Activated CD4-positive, alpha-beta T cell treated with anti-CD3 and anti-CD28 coated beads, Interleukin-2, amount 50 U/mL, for 16 hours (primary cell): ENCODE results near the gene ASCL5.

Experiments
- DNase-seq: peaks from one replicate; pipeline ENCODE4 v3.0.0-alpha.2; 2020

Gene ASCL5

DNA sequence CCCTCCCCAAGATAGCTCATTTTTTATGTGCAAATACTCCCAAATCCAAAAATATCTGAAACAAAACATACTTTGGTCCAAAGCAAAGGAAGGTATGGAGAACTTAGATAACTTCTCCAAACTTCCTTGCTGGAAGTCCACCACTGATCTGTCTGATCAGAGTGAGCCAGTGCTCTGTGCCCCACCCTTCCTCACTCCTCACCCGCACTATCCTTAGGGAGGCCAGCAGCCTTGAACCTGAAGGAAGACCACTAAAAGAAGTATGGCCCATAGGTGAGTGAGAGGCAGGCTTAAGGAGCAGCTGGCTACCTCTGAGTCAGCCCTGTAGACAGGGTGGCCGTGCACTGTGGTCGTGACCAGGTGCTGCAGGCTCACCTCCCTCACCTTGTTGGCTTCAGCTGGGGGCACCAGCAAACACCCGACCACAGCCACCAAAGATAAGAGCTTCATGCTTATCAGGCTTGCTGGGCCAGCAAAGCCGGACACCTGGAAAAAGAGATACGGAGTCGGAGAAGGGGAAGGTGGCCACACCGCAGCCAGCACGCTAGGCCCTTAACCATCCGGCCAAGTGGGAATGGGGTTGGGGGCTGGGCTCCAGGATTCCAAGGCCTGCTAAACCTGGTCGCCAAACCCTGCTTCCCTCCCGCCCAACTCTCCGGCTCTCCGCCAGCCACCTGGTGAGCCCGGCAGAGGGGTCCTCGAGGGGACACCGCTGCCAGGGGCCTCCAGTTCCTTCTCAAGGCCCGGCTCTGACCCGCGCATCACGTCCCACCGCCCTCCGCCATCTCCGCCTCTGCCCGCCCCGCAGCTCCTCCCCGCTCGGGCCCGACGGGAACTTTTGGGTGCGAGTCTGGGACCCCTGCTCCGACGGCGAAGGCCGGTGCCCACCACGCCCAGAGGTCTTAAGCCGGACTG lies 26.7 kb upstream of the ASCL5 start:
- DNase-seq: no peak

DNA sequence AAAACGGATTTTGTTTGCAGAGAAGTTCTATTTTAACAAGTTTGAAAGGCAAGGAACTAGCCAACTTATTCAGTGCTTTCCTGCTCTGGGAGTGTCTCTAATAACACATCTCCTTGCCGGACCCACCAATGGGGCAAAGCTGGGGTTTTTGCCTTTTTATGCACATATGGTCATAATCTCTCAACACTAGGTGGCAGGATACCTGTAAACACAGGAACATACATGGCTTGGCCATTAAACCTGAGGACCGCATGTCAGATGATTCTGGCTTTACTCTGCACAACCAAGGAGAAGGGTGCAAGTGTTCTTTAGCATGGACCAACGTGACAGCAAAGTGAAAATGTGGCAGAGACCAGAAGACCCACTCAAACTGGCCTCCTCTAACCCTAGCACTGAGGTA lies 22.4 kb upstream of the ASCL5 start:
- peak; percentile 40 for DNase-seq

DNA sequence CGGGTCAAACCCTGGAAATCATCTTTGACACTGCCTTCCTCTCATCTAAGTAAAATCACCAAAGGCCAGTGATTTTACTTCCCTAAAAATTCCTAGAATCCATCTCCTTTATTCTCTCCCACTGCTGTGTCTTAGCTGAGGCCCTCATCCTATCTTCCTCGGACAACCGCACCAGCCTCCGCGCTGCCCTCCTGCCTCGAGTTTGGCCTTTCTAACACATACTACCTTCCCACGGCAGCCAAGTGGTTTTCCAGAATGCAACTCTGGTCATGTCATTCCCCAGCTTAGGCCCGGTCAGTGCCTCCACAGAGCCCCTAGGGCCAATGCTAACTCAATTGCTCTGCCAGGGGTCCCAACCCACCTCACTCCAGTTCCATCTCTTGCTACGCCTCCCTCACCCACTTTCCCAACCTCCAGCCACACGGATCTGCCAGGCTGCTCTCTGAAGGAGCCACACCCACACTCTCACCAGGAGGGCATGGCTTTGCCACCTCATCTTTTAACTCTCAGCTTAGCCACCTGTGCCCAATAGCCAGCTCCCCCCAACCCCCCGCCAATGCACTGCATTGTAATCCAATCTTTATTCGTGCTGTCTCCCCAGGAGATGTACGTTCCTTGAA lies 20.5 kb upstream of the ASCL5 start:
- DNase-seq: no peak

GRCh38 chr1:201146626-201147390 lies 19.8 kb upstream of the ASCL5 start:
- DNase-seq: no peak

DNA sequence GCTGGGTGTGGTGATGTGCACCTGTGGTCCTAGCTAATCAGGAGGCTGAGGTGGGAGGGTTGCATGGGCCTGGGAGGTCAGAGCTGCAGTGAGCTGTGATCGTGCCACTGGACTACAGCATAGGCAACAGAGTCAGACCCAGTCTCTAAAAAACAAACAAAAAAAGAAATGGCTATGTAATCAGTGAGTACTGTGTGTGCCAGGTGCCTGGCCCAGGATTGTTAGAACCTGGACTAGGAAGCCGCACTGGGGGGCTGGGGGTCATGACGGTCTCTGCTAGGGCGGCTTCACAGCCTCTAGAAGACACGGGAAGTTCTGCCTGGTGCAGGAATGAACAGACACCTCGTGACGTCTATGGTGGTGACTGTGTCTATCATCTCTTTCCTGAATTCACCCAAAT lies 18.8 kb upstream of the ASCL5 start:
- no peak for DNase-seq

DNA sequence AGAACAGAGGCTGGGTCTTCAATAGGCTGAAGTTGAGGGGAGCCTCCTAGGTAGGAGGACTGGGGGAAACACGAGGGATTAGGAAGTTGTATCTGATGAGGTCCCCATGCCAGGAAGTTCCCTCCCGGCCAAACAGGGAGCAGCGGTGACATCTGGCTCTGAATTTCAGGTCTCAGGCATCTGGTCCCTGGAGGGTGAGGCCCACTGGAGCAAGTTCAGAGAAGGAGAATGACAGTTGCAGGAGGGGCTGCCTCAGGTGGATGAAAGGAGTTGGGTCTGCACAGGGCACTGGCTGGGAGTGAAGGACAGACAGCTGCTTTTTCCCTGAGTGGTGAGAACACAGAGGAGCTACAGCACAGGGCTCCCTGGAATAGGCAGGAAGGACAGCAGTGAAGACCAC lies 18.1 kb upstream of the ASCL5 start:
- no peak for DNase-seq

- no peak for DNase-seq
Measured at GRCh38 chr1:201144701-201145100, 17.7 kb upstream of the ASCL5 start.

- no peak for DNase-seq
Measured at GRCh38 chr1:201143726-201144635, 17.0 kb upstream of the ASCL5 start.

GRCh38 chr1:201142849-201143725 lies 16.1 kb upstream of the ASCL5 start:
- no peak for DNase-seq

- no peak for DNase-seq
Measured at GRCh38 chr1:201142011-201142848, 15.2 kb upstream of the ASCL5 start.

GRCh38 chr1:201141418-201141817 lies 14.4 kb upstream of the ASCL5 start:
- DNase-seq: no peak

DNA sequence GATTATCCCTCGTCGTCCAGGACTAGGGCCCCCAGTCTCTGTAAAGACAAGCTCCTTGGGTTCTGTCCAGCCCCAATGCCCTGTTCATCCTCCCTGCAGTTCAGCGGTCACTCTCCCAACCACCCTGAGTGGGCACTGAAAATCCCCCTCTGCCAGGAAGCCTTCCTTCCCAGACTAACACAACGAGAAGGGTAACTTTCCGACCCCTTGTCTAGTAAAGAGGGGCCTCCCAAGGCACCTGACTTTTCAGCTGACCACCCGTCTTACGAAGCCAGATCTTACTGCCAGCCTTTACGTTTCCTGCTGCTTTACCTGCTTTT lies 13.9 kb upstream of the ASCL5 start:
- no peak for DNase-seq

GRCh38 chr1:201140235-201140940 lies 13.4 kb upstream of the ASCL5 start:
- no peak for DNase-seq

GRCh38 chr1:201139756-201140155 lies 12.8 kb upstream of the ASCL5 start:
- DNase-seq: no peak

GRCh38 chr1:201139306-201139705 lies 12.3 kb upstream of the ASCL5 start:
- no peak for DNase-seq

GRCh38 chr1:201138311-201138840 lies 11.4 kb upstream of the ASCL5 start:
- DNase-seq: no peak

DNA sequence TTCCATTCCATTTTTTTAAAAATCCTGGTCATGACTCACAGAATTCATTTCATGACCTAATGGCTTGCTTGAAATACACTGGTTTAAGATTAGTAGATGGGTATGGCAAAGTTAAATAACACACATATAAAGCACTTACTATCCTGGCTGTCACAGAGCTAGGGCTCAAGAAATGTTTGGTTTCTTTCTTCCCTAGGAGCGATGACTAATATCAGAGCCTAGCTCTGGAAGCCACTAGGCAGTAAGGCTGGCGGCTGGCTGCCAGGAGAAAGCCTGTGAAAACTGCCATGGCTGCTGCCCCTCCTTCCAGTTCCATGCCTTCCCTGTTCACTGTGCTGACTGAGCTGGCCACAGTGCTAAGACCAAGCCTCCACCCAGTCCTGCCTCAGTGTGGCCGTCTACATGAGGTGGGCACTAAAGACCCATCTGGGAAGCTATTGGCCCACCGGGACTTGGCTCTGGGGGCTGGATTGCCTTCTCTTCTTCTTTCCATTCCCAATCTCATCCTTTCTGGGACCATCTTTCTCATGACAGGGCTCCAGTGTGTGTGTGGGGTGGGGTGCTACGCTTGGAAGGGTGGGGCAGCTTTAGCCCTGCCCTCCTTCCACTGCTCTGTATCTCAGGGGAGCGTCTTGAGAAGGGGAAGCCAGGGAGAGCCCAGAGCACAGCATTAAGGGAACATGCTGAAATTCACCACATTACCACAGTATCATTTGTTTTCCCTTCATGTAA lies 10.8 kb upstream of the ASCL5 start:
- DNase-seq: no peak

DNA sequence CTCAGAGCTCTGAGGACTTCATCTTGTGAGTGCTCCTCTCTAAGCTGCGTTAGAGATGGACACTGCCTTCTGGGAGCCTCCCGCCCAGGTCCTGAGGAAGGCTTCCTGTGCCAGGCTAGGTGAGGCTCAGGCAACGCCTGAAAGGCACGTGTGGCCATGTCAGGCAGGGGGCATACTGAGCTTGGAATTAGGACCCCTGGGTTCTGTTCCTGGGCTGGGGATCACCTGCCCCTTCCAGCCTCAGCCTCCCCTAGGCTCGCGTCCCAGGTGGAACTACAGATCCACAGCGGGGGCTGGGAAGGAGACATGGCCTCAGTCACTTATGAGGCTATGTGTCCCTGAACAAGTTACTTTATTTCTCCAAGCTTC lies 10.0 kb upstream of the ASCL5 start:
- no peak for DNase-seq

- DNase-seq: no peak
Measured at GRCh38 chr1:201136355-201137023, 9.5 kb upstream of the ASCL5 start.
